RWPE2 (cell line): Measurements from ENCODE around the gene RARB.

Experiments used
- ATAC-seq: fragments of 200-7000 bp; cut with Tn5 transposase; 3 replicates; pipeline ENCODE4 v1.9.1; 2021; ENCODE audit warnings: low read depth
- DNase-seq: peaks from one replicate; pipeline ENCODE4 v3.0.0-alpha.2; 2020; ENCODE audit warnings: low spot score
- H3K27ac ChIP-seq: fragments of 450-650 bp; 2 replicates; pipeline ENCODE4 v1.5.1; 2017; ENCODE audit warnings: mild to moderate bottlenecking; ENCODE audit not compliant: poor library complexity, severe bottlenecking
- H3K27me3 ChIP-seq: fragments of 250-450 bp; sonication (Bioruptor Pico); 2 replicates; pipeline ENCODE4 v1.5.1; 2021; ENCODE audit warnings: mild to moderate bottlenecking, moderate library complexity; ENCODE audit not compliant: insufficient read depth, poor library complexity, severe bottlenecking
- H3K36me3 ChIP-seq: fragments of 250-450 bp; sonication (Bioruptor Pico); 2 replicates; pipeline ENCODE4 v1.5.1; 2020; ENCODE audit warnings: low read depth, mild to moderate bottlenecking, moderate library complexity
- H3K4me1 ChIP-seq: fragments of 250-450 bp; sonication (Bioruptor Pico); 2 replicates; pipeline ENCODE4 v1.5.1; 2021; ENCODE audit warnings: mild to moderate bottlenecking, moderate library complexity; ENCODE audit not compliant: insufficient read depth, poor library complexity, severe bottlenecking
- H3K4me3 ChIP-seq: fragments of 250-450 bp; sonication (Bioruptor Pico); 2 replicates; pipeline ENCODE4 v1.5.1; 2021; ENCODE audit warnings: mild to moderate bottlenecking, moderate library complexity; ENCODE audit not compliant: severe bottlenecking
- H3K9me3 ChIP-seq: fragments of 250-450 bp; sonication (Bioruptor Pico); 2 replicates; pipeline ENCODE4 v1.5.1; 2021; ENCODE audit warnings: mild to moderate bottlenecking, moderate library complexity; ENCODE audit not compliant: severe bottlenecking
- TF ChIP-seq, protein P1 (sequence below): fragments of 450-650 bp; IDR thresholded peaks from one replicate; pipeline ENCODE4 v1.5.1; 2017; ENCODE audit warnings: mild to moderate bottlenecking, moderate library complexity; ENCODE audit not compliant: poor library complexity, severe bottlenecking

RARB gene

DNA sequence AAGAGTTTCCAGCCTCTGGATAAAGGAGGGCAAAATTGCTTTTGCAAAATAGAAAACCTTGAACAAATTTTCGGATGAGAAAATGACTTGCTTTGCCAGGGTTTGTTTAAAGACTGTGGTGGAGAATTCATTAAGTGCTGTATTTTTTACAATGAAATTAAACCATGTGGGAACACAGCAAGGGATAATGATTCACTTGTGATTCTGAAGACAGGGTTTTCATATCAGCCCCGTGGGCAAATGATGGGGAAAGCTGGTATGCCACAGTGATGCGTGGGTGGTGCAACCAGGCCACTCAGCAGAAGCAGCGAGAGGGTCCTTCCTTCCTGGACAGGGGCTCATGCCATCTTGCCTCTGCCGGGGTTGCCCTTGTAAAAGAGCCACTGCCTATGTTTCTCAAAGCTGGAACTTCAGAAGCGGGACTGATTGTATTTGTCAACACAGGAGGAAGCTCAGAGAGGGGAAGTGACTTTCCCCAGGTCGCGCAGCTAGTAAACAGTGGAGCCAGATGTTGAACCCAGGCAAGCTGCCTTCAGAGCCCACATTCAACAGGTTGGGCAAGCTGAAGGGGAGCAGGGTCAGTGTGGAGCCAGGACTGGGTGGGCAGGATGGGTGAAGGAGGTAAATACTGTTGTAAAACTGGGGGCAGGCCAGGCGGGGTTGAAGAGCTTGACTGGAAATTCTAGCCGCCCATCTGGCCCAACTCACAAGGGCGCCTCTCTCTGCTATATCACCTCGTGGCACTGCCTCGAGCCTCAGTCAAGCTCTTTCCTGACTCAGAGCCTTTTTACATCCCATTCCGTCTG, 157.5 kb downstream of the RARB start:
- Histone ChIP-seq H3K4me1 (peaks cover 7% of the 10 kb centered on the region), H3K9me3 (no peaks in the 10 kb centered on the region), H3K36me3 (no peaks in the 10 kb centered on the region), H3K27ac (no peak overlapping the region), H3K4me3 (no peak overlapping the region), H3K27me3 (no peaks in the 10 kb centered on the region)
- TF ChIP-seq, protein P1, sequence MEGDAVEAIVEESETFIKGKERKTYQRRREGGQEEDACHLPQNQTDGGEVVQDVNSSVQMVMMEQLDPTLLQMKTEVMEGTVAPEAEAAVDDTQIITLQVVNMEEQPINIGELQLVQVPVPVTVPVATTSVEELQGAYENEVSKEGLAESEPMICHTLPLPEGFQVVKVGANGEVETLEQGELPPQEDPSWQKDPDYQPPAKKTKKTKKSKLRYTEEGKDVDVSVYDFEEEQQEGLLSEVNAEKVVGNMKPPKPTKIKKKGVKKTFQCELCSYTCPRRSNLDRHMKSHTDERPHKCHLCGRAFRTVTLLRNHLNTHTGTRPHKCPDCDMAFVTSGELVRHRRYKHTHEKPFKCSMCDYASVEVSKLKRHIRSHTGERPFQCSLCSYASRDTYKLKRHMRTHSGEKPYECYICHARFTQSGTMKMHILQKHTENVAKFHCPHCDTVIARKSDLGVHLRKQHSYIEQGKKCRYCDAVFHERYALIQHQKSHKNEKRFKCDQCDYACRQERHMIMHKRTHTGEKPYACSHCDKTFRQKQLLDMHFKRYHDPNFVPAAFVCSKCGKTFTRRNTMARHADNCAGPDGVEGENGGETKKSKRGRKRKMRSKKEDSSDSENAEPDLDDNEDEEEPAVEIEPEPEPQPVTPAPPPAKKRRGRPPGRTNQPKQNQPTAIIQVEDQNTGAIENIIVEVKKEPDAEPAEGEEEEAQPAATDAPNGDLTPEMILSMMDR: no peak
- DNase-seq (no peak), ATAC-seq (no peak)

DNA sequence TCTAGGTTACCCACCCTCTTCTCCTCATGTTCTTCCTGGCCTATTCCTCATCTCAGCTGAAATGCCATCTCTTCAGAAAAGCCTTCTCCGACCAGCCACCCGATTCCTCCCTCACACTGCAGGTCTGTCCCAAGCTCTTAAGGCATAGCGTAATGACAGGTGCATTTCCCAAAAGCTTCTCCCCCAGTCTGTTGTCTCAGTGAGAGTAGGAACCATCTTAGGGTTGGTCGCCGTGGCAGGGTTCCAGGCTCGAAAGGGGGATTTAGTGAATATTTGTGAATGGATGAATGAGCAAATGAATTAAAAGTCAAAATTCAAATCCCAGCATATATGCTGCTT, 158.1 kb downstream of the RARB start:
- DNase-seq: no peak
- Histone ChIP-seq H3K27ac (no peak overlapping the region), H3K9me3 (no peaks in the 10 kb centered on the region), H3K36me3 (no peaks in the 10 kb centered on the region), H3K4me1 (peaks cover 7% of the 10 kb centered on the region), H3K27me3 (no peaks in the 10 kb centered on the region), H3K4me3 (no peak overlapping the region)
- no peak for ATAC-seq
- TF ChIP-seq, protein P1: no peak

DNA sequence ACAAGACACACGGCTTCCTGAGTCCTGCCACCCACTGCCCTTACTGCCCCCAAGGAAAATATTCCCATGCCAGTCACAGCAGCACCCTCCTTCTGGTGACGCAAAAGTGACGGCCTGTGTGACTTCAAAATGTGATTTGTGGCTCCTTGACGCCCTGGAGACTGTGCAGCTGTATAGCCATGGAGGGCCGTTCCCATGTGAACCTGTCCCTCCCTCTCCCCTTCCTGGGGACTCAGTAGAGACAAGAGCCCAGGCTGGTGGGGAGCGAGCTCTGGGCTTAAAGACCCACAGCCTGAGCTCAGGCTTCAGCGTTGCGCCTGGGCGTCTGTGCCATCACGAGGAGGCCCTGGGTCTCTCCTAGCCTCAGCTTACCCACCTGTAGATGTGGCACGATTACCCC, 158.5 kb downstream of the RARB start:
- ATAC-seq (no peak), DNase-seq (no peak)
- Histone ChIP-seq H3K4me3 (no peak overlapping the region), H3K4me1 (peaks cover 7% of the 10 kb centered on the region), H3K9me3 (no peaks in the 10 kb centered on the region), H3K27me3 (no peaks in the 10 kb centered on the region), H3K36me3 (no peaks in the 10 kb centered on the region), H3K27ac (no peak overlapping the region)
- TF ChIP-seq, protein P1: no peak

DNA sequence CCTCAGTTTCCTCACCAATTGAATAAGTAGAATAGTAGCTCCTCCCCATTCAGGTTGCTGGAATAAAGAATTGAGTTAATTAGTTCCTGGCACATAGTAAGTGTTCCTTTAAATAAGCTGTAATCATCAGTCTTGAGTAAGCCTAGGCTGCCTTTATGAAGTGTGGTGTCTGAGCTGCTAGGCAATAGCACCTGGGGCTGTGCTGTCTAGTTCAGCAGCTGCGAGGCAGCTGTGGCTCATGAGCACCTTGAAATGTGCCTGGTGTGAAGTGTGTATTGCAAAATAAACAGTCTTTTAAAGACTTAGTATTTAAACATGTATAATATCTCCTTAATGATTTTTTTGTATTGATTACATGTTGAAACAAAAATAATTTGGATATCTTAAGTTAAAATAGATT, 159.0 kb downstream of the RARB start:
- ATAC-seq: no peak
- no peaks in the 10 kb centered on the region for H3K9me3 ChIP-seq
- no peak for DNase-seq
- H3K27me3 ChIP-seq: no peaks in the 10 kb centered on the region
- TF ChIP-seq, protein P1: no peak
- H3K36me3 ChIP-seq: no peaks in the 10 kb centered on the region
- H3K4me3 ChIP-seq: no peak overlapping the region
- H3K27ac ChIP-seq: no peak overlapping the region
- H3K4me1 ChIP-seq: peaks cover 7% of the 10 kb centered on the region

DNA sequence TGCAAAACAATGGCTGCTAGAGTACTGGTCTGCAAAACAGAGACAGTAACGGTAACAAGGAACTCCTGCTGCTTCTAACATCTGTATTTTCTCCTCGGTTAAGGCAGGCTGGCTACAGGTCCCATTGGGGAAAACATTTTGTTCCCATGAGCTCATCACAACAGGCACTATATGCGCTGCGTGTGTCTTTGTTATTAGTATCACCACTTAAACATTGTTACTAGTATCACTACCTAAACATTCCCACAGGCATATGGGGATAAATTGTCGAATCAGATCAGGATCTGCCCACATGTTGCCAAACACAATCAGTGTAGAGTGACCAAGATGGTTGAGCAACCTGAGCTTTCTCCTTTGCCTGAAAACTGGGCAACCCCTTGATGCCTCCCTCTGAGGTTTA, 159.5 kb downstream of the RARB start:
- Histone ChIP-seq H3K4me3 (no peak overlapping the region), H3K27me3 (no peaks in the 10 kb centered on the region), H3K9me3 (no peaks in the 10 kb centered on the region), H3K4me1 (peaks cover 3% of the 10 kb centered on the region), H3K36me3 (no peaks in the 10 kb centered on the region), H3K27ac (no peak overlapping the region)
- TF ChIP-seq, protein P1: no peak
- DNase-seq (no peak), ATAC-seq (no peak)
